NCI-H1048 (cell line): ENCODE measurements around the gene SLC35E4.
"Not testable (repeated sequence)": the region's sequence is repeated elsewhere in the genome, so short reads cannot be mapped to it uniquely, and the experiment has no call there.

Source experiments
- DNase-seq: peaks from one replicate; lab custom pipeline; 2025; lab: John Stamatoyannopoulos, UW

Gene SLC35E4

GRCh38 chr22:30652852-30653251 is 17.3 kb downstream of the SLC35E4 start:
- DNase-seq, result no peak

GRCh38 chr22:30654361-30654760 is 18.8 kb downstream of the SLC35E4 start:
- no peak for DNase-seq

GRCh38 chr22:30655532-30655931 is 20.0 kb downstream of the SLC35E4 start:
- no peak for DNase-seq

GRCh38 chr22:30662040-30662439 is 26.5 kb downstream of the SLC35E4 start:
- no peak for DNase-seq

GRCh38 chr22:30664798-30665197 is 29.2 kb downstream of the SLC35E4 start:
- DNase-seq, result no peak

DNA sequence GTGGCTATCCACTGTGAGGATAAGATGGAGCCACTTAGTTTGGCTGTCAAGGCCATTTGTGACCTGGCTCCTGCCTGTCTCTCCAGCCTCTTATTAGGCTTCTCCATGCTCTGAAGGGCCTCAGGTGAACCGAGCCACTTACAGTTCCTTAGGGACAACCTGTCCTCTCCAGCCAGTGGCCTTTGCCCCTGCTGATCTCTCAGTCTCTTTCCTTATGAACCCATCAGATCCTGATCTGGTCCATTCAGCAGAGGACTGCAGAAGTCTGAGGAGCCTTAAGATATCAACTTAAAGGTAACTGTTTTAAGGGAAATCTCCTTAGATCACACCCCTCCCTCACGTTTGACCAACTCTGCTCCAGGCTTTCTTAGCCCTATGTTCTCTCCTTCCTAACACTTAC is 29.7 kb downstream of the SLC35E4 start:
- no peak for DNase-seq

DNA sequence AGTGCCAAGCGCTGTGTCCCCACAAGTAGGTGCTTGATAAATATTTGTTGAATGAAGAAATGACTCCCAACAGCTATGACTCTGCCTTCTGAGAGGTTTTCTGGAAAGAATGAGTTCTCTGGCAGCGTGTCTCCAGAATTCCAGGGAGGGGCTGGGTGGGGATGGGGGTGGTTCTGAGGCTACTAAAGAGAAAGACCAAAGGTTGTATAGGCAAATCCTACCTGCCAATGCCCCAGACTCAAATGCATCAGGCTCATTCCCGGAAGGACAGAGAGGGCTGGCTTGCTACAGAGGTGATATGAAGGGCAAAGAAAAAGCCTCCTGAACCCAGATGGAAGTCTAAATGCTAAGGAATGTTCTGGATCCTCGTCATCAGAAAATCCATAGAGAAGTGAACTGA is 30.2 kb downstream of the SLC35E4 start:
- DNase-seq, result no peak

- DNase-seq, result no peak
Measured at GRCh38 chr22:30667107-30667493, 31.5 kb downstream of the SLC35E4 start.

DNA sequence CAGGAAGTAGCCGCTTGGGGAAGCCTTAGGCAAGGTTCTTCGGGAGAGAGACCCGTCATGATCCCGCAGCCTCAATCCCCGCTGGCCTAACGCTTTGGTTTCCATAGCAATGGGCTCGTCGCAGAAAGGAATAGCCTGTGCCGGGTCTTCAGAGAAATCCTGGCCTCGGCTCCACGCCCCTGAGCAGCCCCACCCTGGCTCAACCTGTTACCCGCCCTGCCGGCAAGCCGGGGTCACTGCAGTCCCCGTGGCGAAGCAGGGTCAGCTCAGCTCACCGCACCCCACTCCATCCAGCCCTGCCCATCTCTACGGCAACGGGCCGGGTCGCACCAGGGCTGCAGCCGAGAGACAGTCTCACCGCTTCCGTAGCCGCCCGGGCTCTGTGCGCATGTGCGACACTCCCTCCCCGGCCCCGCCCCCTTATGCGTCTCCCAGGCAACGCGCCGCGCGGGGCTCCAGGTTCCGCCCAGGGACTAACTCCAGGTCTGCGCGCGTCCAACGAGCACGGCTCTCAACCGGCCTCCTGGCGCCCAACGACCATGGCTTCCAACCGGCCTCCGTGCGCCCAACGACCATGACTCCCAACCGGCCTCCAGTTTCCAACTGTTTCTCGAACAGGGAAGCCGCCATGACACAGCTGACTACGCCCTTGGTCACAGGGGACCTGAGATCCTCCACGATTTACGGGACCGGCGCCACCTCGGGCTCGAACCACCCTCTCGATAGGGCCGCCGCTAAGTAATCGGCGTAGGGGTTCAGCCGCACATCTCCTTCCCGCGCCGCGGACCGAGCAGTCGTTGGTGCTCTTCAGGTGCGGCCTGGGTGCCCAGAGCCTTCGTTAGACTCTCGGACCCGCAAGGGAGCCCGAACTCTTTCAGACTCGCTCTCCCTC is 32.2 kb downstream of the SLC35E4 start, which contains the start of gene DUSP18:
Gene DUSP18 (minus strand): TSS at position 382 of the 892 bp plus-strand sequence. CDS start 3,872 bp downstream, outside the sequence.
- peak; percentile 59 for DNase-seq

DNA sequence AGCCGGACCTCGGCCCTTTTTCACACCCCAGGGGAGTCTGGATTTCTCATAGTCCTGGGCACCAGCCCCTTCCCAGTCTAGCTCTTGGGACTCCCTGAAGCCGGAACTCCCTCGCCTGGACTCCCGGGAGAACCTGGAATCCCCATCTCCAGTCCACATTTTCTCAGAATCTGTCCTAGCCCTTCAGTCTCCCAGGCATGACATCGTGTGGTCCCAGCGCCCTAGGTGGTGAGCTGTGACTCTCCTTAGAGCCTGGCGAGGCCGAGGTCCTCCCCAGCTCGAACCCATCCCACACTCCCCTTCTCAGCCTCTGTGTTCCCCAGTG is 32.8 kb downstream of the SLC35E4 start:
- no peak for DNase-seq

GRCh38 chr22:30671071-30671470 is 35.5 kb downstream of the SLC35E4 start:
- DNase-seq, result no peak

DNA sequence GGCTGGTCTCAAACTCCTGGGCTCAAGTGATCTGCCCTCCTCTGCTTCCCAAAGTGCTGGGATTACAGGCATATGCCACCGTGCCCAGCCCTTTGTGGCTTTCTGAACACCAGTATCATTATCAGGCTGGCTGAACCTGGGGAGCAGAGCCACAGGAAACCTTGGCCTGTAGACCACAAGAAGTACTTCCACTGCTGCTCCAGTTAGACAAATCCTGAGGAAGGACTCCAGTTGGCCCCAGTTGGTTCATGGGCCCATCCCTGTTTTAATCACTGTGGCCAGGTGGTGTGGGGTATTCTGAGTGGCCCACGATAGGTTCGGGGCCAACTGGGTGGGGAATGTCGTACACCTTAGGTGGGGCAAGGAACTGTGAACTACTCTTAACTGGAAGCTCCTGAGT is 37.6 kb downstream of the SLC35E4 start:
- no peak for DNase-seq

- no peak for DNase-seq
Measured at GRCh38 chr22:30674482-30674881, 38.9 kb downstream of the SLC35E4 start.

GRCh38 chr22:30675436-30675835 is 39.9 kb downstream of the SLC35E4 start:
- no peak for DNase-seq

- DNase-seq, result not testable (repeated sequence)
Measured at GRCh38 chr22:30676565-30676964, 41.0 kb downstream of the SLC35E4 start.

- DNase-seq, result not testable (repeated sequence)
Measured at GRCh38 chr22:30679895-30680690, 44.5 kb downstream of the SLC35E4 start.

DNA sequence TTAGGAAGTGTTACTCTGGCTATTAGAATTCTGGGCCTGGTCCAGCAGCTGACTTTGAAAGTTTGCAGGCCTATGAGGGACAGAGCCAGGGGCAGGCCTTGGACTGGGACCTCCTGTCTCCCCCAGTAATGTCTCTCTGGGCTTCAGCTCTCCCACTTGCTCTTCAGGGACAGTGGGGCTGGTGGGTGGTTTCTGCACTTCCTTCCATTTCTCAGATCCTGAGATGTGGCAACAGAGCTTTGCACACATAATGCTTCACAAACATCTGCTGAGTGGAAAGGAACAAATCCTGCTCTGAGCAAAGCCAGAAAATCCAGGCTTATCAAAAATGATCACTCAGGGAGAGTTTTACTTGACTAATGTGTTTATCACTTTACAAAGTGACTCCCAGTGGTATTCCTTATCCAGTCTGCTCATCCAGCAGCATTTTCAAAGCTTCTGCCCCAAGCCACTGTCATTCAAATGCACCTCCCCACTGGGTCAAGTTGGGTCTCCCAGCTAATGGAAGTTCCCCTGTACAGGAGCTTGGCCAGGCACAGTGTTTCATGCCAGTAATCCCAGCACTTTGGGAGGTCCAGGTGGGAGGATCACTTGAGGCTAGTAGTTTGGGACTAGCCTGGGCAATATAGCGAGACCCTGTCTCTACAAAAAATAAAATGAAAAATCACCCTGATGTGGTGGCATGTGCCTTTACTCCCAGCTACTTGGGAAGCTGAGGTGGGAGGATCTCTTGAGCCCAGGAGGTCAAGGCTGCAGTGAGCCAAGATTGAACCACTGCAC is 45.6 kb downstream of the SLC35E4 start:
- DNase-seq, result no peak

- no peak for DNase-seq
Measured at GRCh38 chr22:30681831-30682230, 46.2 kb downstream of the SLC35E4 start.

- DNase-seq, result no peak
Measured at GRCh38 chr22:30685178-30685577, 49.6 kb downstream of the SLC35E4 start.

DNA sequence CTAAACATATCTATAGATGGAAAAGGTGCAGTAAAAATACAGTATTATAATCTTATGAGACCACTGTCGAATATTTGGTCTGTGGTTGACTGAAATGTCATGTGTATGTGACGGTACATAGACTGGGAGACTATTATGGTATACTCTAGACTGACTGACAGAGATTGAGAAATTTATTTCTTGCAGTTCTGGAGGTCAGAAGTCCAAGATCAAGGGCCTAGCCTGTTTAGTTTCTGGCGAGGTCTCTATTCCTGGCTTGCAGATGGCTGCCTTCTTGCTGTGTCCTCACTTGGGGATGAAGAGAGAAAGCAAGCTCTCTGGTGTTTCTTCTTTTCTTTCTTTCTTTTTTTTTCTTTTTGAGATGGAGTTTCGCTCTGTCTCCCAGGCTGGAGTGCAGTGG is 51.8 kb downstream of the SLC35E4 start:
- DNase-seq, result no peak

DNA sequence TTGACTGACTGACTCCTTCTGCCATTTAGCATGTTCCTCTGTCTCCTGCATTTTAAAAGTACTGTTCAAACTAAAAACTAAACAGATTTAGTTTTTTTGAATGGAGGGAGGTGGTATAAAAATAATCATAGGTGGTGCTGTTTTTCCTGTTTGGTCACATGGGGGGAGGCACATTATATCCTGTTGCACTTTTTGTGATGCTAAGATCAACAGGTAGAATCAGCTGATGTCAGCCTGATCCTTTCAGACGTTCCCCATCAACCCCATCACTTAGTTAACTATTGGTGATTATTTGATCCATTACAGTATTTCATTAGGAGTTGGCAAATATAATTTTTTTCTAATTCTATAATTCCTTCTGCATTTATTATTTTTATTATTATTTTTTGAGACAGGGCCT is 54.0 kb downstream of the SLC35E4 start:
- DNase-seq, result no peak

DNA sequence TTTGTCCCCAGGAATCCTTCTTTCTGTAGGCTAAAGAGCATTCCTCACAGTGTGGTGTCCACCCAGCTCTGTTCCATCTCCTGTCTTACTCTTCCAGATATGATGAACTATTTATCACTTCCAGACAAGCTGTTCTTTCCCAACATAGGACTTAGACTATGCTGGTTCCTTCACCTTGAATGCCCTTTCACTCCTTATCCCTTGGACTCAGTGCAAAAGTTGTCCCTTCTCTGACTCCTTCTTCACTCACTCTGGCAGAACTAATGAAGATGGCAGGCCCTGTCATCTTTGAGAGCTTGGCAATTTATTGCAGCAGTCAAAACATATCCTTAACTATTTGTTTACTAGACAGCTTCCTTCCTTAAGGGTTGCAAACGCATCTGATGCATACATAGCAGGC is 55.6 kb downstream of the SLC35E4 start:
- DNase-seq, result no peak
